Measurements from ENCODE around the gene ARHGEF33. TPM values are rescaled to one million over a fixed set of nuclear protein-coding genes. Genes with fewer than 3 reads are reported as not detected.

ARHGEF33 gene
- total and polyA plus RNA-seq, 7 donors, result 0.41 to 2.2 (median 1.4) TPM; not detected in 2

GRCh38 chr2:38907743-38908562 lies 18.3 kb downstream of the ARHGEF33 start:
- TF ChIP-seq POLR2AphosphoS5 (IDR thresholded peaks at IDR 0.05), result no peak
- no peak for TF ChIP-seq POLR2A (IDR thresholded peaks at IDR 0.05)
- TF ChIP-seq CTCF (IDR thresholded peaks at IDR 0.05), result no peak
- Histone ChIP-seq H3K27ac (no peak overlapping the region), H3K4me1 (no peaks in the 10 kb centered on the region), H3K4me3 (no peak overlapping the region), H3K9me3 (no peaks in the 10 kb centered on the region), H3K36me3 (no peaks in the 10 kb centered on the region), H3K27me3 (no peaks in the 10 kb centered on the region)
- no peak for DNase-seq
- WGBS, 2 donors, result 77 to 87% methylated on average over 2 of the region's 2 CpGs
- intact Hi-C loops (cut with DNase I), result no loop called here

GRCh38 chr2:38909872-38910271 lies 20.2 kb downstream of the ARHGEF33 start:
- no peak overlapping the region for H3K27ac ChIP-seq
- TF ChIP-seq POLR2A (IDR thresholded peaks at IDR 0.05) (no peak), CTCF (IDR thresholded peaks at IDR 0.05) (no peak), POLR2AphosphoS5 (IDR thresholded peaks at IDR 0.05) (no peak), EP300 (IDR thresholded peaks at IDR 0.05) (no peak)
- no peak for DNase-seq
- H3K4me1 ChIP-seq, result no peaks in the 10 kb centered on the region
- no peaks in the 10 kb centered on the region for H3K36me3 ChIP-seq
- WGBS, 2 donors, result 91 to 97% methylated on average over 1 of the region's 1 CpG
- no peak overlapping the region for H3K4me3 ChIP-seq
- no peaks in the 10 kb centered on the region for H3K9me3 ChIP-seq
- no peaks in the 10 kb centered on the region for H3K27me3 ChIP-seq
- intact Hi-C loops (cut with DNase I), result no loop called here

- Histone ChIP-seq H3K36me3 (no peaks in the 10 kb centered on the region), H3K4me1 (no peaks in the 10 kb centered on the region), H3K27me3 (no peaks in the 10 kb centered on the region), H3K27ac (no peak overlapping the region), H3K4me3 (no peak overlapping the region), H3K9me3 (no peaks in the 10 kb centered on the region)
- no peak for TF ChIP-seq POLR2AphosphoS5 (IDR thresholded peaks at IDR 0.05)
- WGBS, 2 donors, result 89 to 90% methylated on average over 1 of the region's 1 CpG
- no peak for DNase-seq
- intact Hi-C loops (cut with DNase I), result no loop called here
These were observed 21.5 kb downstream of the ARHGEF33 start for GRCh38 chr2:38911191-38911590.

GRCh38 chr2:38912619-38913018 lies 22.9 kb downstream of the ARHGEF33 start:
- TF ChIP-seq CTCF (IDR thresholded peaks at IDR 0.05) (no peak), POLR2A (IDR thresholded peaks at IDR 0.05) (no peak), EP300 (IDR thresholded peaks at IDR 0.05) (no peak), POLR2AphosphoS5 (IDR thresholded peaks at IDR 0.05) (no peak)
- H3K9me3 ChIP-seq, result no peaks in the 10 kb centered on the region
- WGBS, 2 donors, result 68 to 95% methylated on average over 1 of the region's 1 CpG
- no peak for DNase-seq
- intact Hi-C loops (cut with DNase I), result loop anchor here (1.0 kb wide), 1 partner anchor 10 kb away; no protein-coding TSS in a partner anchor
- no peak overlapping the region for H3K27ac ChIP-seq
- H3K4me1 ChIP-seq, result no peaks in the 10 kb centered on the region
- H3K4me3 ChIP-seq, result no peak overlapping the region
- no peaks in the 10 kb centered on the region for H3K27me3 ChIP-seq
- no peaks in the 10 kb centered on the region for H3K36me3 ChIP-seq

GRCh38 chr2:38922389-38922788 lies 32.7 kb downstream of the ARHGEF33 start:
- H3K4me3 ChIP-seq, result no peak overlapping the region
- H3K36me3 ChIP-seq, result no peaks in the 10 kb centered on the region
- H3K9me3 ChIP-seq, result no peaks in the 10 kb centered on the region
- intact Hi-C loops (cut with DNase I), result no loop called here
- no peak overlapping the region for H3K27ac ChIP-seq
- H3K4me1 ChIP-seq, result no peaks in the 10 kb centered on the region
- 89 to 90% methylated on average over 4 of the region's 4 CpGs for WGBS, 2 donors
- no peak for DNase-seq
- no peaks in the 10 kb centered on the region for H3K27me3 ChIP-seq
- TF ChIP-seq CTCF (IDR thresholded peaks at IDR 0.05), result no peak
- no peak for TF ChIP-seq EP300 (IDR thresholded peaks at IDR 0.05)
- TF ChIP-seq POLR2A (IDR thresholded peaks at IDR 0.05), result no peak
- TF ChIP-seq POLR2AphosphoS5 (IDR thresholded peaks at IDR 0.05), result no peak

All from sigmoid colon (tissue), 7 donors.